HepG2 (cell line): ENCODE data around the gene TSR1. TPM values are rescaled to one million over a fixed set of nuclear protein-coding genes. Genes with fewer than 3 reads are reported as not detected.

Source experiments
- ATAC-seq: fragments of 200-7000 bp; cut with Tn5 transposase; 3 replicates; pipeline ENCODE4 v1.9.1; 2020; ENCODE audit warnings: mild to moderate bottlenecking, moderate library complexity
- BruUV-seq: library from RNA; stranded (reverse); fragments of 400-500 nt; replicated peaks from 2 replicates; lab custom pipeline; 2021; lab: Mats Ljungman, UMichigan
- CTCF ChIA-PET: fragments of 300-600 bp; formaldehyde crosslinking; extraction: SDS; loops from one replicate; lab custom pipeline; 2021; ENCODE audit warnings: low total read pairs, inconsistent platforms, low intra/inter-chr PET ratio; lab: Yijun Ruan, JAX
- POLR2A ChIA-PET: fragments of 350-600 bp; sonication (Branson Sonifier 250); formaldehyde crosslinking; loops from one replicate; lab custom pipeline; 2020; ENCODE audit warnings: antibody characterized with exemption, inconsistent platforms; lab: Yijun Ruan, JAX
- DNase-seq: peaks from one replicate; pipeline ENCODE4 v3.0.0-alpha.2; 2015; ENCODE audit warnings: low spot score
- FAIRE-seq: peaks from 3 replicates; lab custom pipeline; 2011; peaks lifted over from hg19 to GRCh38; lab: Jason Lieb, UNC
- H2AFZ ChIP-seq: one replicate; pipeline ENCODE4 v1.6.1; 2011; ENCODE audit warnings: low read length, inconsistent platforms
- H3K27ac ChIP-seq: fragments of 300-600 bp; 3 replicates; pipeline ENCODE4 v1.8.0; 2011; ENCODE audit warnings: mixed run types, mild to moderate bottlenecking, mixed read lengths, low read length, inconsistent platforms; ENCODE audit not compliant: insufficient read depth; ENCODE audit errors: extremely low read length
- H3K27me3 ChIP-seq, 2 experiments: fragments of 200-600 bp in 1 of 2; 2 replicates in 1 of 2; 3 replicates in 1 of 2; pipeline versions ENCODE4 v1.6.0 to v1.8.0; 2011; ENCODE audit warnings: low read length in 2 of 2, mild to moderate bottlenecking in 2 of 2, moderate library complexity in 2 of 2, inconsistent platforms in 1 of 2; ENCODE audit not compliant: insufficient read depth in 2 of 2, control insufficient read depth in 1 of 2
- H3K36me3 ChIP-seq, 2 experiments: fragments of 200-600 bp in 1 of 2; replicated peaks in 1 of 2; 2 replicates in 1 of 2; 3 replicates in 1 of 2; pipeline versions ENCODE4 v1.5.1 to v1.8.0; 2011; ENCODE audit warnings: low read length in 2 of 2, inconsistent platforms in 1 of 2; ENCODE audit not compliant: insufficient read depth in 2 of 2, control insufficient read depth in 1 of 2
- H3K4me1 ChIP-seq: 2 replicates; pipeline ENCODE4 v1.5.1; 2012; ENCODE audit warnings: low read length, inconsistent platforms; ENCODE audit not compliant: insufficient read depth
- H3K4me2 ChIP-seq: 2 replicates; pipeline ENCODE4 v1.6.0; 2011; ENCODE audit warnings: low read depth, low read length, inconsistent platforms
- H3K4me3 ChIP-seq, 3 experiments: fragments of 200-600 bp in 1 of 3; sonication (generic), shearing (Covaris generic) in 1 of 3; replicated peaks in 1 of 3; 2 replicates each; pipeline ENCODE4 v1.5.1; 2011 to 2016; ENCODE audit warnings: low read length in 3 of 3, inconsistent platforms in 2 of 3, low read depth in 2 of 3, mild to moderate bottlenecking in 2 of 3, control low read depth in 1 of 3, mixed read lengths in 1 of 3; ENCODE audit not compliant: insufficient read depth in 1 of 3
- H3K79me2 ChIP-seq: one replicate; pipeline ENCODE4 v1.6.1; 2011; ENCODE audit warnings: low read length, inconsistent platforms; ENCODE audit not compliant: insufficient read depth
- H3K9ac ChIP-seq: 2 replicates; pipeline ENCODE4 v1.6.0; 2011; ENCODE audit warnings: mild to moderate bottlenecking, low read depth, low read length, inconsistent platforms; ENCODE audit not compliant: insufficient read depth
- H3K9me3 ChIP-seq: 2 replicates; pipeline ENCODE4 v1.5.1; 2012; ENCODE audit warnings: mild to moderate bottlenecking, low read length
- H4K20me1 ChIP-seq: 2 replicates; pipeline ENCODE4 v1.6.0; 2011; ENCODE audit warnings: inconsistent platforms, mild to moderate bottlenecking, low read length, moderate library complexity; ENCODE audit not compliant: insufficient read depth
- CC2D1A ChIP-seq: sonication (generic); formaldehyde crosslinking; IDR thresholded peaks from 2 replicates; pipeline ENCODE4 v1.8.1; 2023; ENCODE audit warnings: mild to moderate bottlenecking, missing genetic modification reagents
- FOXM1 ChIP-seq: sonication (generic); formaldehyde crosslinking; IDR thresholded peaks from 2 replicates; pipeline ENCODE4 v1.5.0; 2020; ENCODE audit warnings: missing genetic modification reagents
- GMEB1 ChIP-seq: sonication (generic); formaldehyde crosslinking; IDR thresholded peaks from 2 replicates; pipeline ENCODE4 v1.5.1; 2020; ENCODE audit warnings: missing genetic modification reagents, mild to moderate bottlenecking, borderline replicate concordance
- KDM2A ChIP-seq: sonication (generic); formaldehyde crosslinking; IDR thresholded peaks from 2 replicates; pipeline ENCODE4 v1.4.0; 2020; ENCODE audit warnings: low read depth, missing genetic modification reagents, borderline replicate concordance
- NFE2 ChIP-seq: sonication (generic); formaldehyde crosslinking; IDR thresholded peaks from 2 replicates; pipeline ENCODE4 v1.4.0; 2020; ENCODE audit warnings: missing genetic modification reagents
- PRDM15 ChIP-seq: sonication (generic); formaldehyde crosslinking; IDR thresholded peaks from 2 replicates; pipeline ENCODE4 v1.4.0; 2020; ENCODE audit warnings: missing genetic modification reagents
- PRDM4 ChIP-seq: sonication (generic); formaldehyde crosslinking; IDR thresholded peaks from 2 replicates; pipeline ENCODE4 v1.9.0; 2021; ENCODE audit warnings: missing genetic modification reagents, borderline replicate concordance
- SRY ChIP-seq: sonication (generic); formaldehyde crosslinking; IDR thresholded peaks from 2 replicates; pipeline ENCODE4 v1.8.0; 2022; ENCODE audit warnings: mild to moderate bottlenecking, missing genetic modification reagents
- ZBTB38 ChIP-seq: sonication (generic); formaldehyde crosslinking; IDR thresholded peaks from 2 replicates; pipeline ENCODE4 v1.5.1; 2020; ENCODE audit warnings: mild to moderate bottlenecking, missing genetic modification reagents
- ZNF10 ChIP-seq: sonication (generic); formaldehyde crosslinking; IDR thresholded peaks from 2 replicates; pipeline ENCODE4 v1.4.0; 2020; ENCODE audit warnings: mild to moderate bottlenecking, low read depth, missing genetic modification reagents, borderline replicate concordance
- ZNF382 ChIP-seq: sonication (generic); formaldehyde crosslinking; IDR thresholded peaks from 2 replicates; pipeline ENCODE4 v1.5.0; 2020; ENCODE audit warnings: missing genetic modification reagents, mild to moderate bottlenecking, borderline replicate concordance
- ZNF709 ChIP-seq: sonication (generic); formaldehyde crosslinking; IDR thresholded peaks from 2 replicates; pipeline ENCODE4 v1.5.0; 2020; ENCODE audit warnings: mild to moderate bottlenecking, missing genetic modification reagents
- ZNF850 ChIP-seq: sonication (generic); formaldehyde crosslinking; conservative IDR thresholded peaks from 2 replicates; pipeline ENCODE4 v1.9.0; 2021; ENCODE audit warnings: mild to moderate bottlenecking, missing genetic modification reagents
- in situ Hi-C: cut with HindIII; loops from 2 replicates; pipeline ENCODE4 v1.10.0; 2017; ENCODE audit warnings: low pct_unique_long_range_greater_than_20kb; ENCODE audit not compliant: extremely low pct_ligation_motif_present
- intact Hi-C: fragments of 100-400 bp; cut with micrococcal nuclease; formaldehyde crosslinking; loops from one replicate; pipeline ENCODE4 v1.10.0; 2022; ENCODE audit not compliant: unreplicated experiment
- polyA plus RNA-seq, 8 experiments: library from polyadenylated mRNA; depleted of rRNA in 3 of 8; stranded (reverse) in 7 of 8; unstranded in 1 of 8; fragments of >200 nt; fragmentation: Illumina TruSeq in 4 of 8; extraction: Trizol in 4 of 8; gene quantifications; 2 replicates each; pipeline versions ENCODE4 v1.2.1 to v1.2.3, GENCODE V29; 2011 to 2016; ENCODE audit warnings: low read depth in 4 of 8, missing spikeins in 1 of 8, mixed read lengths in 1 of 8; ENCODE audit not compliant: insufficient read depth in 1 of 8
- total RNA-seq, 5 experiments: library from RNA; depleted of rRNA; stranded (reverse); fragments of >200 nt; fragmentation: Illumina TruSeq; extraction: Trizol; gene quantifications; 2 replicates each; pipeline ENCODE4 v1.2.3, GENCODE V29; 2016; ENCODE audit warnings: low read depth in 1 of 5

TSR1 gene
- total and polyA plus RNA-seq, 2 of the 13 experiments (the other 11 are each of a cell fraction or from before 2014, with no cell fraction given) = 7.1 to 65.8 TPM

- Histone ChIP-seq H3K9ac (no peak overlapping the region), H3K4me2 (no peak overlapping the region), H2AFZ (no peak overlapping the region), H3K27ac (no peak overlapping the region), H3K4me1 (no peaks in the 10 kb centered on the region), H3K9me3 (no peaks in the 10 kb centered on the region), H3K27me3 (no peaks in the 10 kb centered on the region), H3K36me3 (peaks cover 3 to 13% of the 10 kb centered on the region in 2 experiments), H4K20me1 (no peaks in the 10 kb centered on the region), H3K4me3 (no peak overlapping the region), H3K79me2 (no peaks in the 10 kb centered on the region)
- ATAC-seq = no peak
- no peak for FAIRE-seq
- intact Hi-C loops (no loop called here), in situ Hi-C loops (no loop called here)
- POLR2A ChIA-PET = no interaction called here
- no TSS peak for BruUV-seq
- DNase-seq = no peak
- CTCF ChIA-PET = no interaction called here
- TF ChIP-seq SRY = no peak
- TF ChIP-seq ZNF382 (CRISPR knock-in tag) = no peak
- no peak for TF ChIP-seq FOXM1
- no peak for TF ChIP-seq ZNF10 (CRISPR knock-in tag)
- no peak for TF ChIP-seq PRDM15
- no peak for TF ChIP-seq ZNF709 (CRISPR knock-in tag)
- no peak for TF ChIP-seq PRDM4
- TF ChIP-seq GMEB1 (CRISPR knock-in tag) = no peak
- TF ChIP-seq ZNF850 (CRISPR knock-in tag) = no peak
- no peak for TF ChIP-seq ZBTB38 (CRISPR knock-in tag)
- no peak for TF ChIP-seq NFE2 (CRISPR knock-in tag)
- TF ChIP-seq KDM2A (CRISPR knock-in tag) = no peak
- no peak for TF ChIP-seq CC2D1A
Observed at GRCh38 chr17:2319051-2319450, 17.2 kb downstream of the TSR1 start.
